Embryonic facial prominence (tissue), 1 donor: Measurements from ENCODE around the gene BBS1.
"Not testable (repeated sequence)": the region's sequence is repeated elsewhere in the genome, so short reads cannot be mapped to it uniquely, and the experiment has no call there.

Source experiments
- DNase-seq: peaks from one replicate; pipeline ENCODE4 v3.0.0-alpha.2; 2016; ENCODE audit errors: extremely low spot score

BBS1 gene

GRCh38 chr11:66510271-66510989 is at the start of gene BBS1:
Gene BBS1 (plus strand): TSS chr11:66510635. CDS start chr11:66510660, 25 bp downstream.
- peak; percentile 30 for DNase-seq

- DNase-seq: no peak
These were observed 48.4 kb upstream of the BBS1 start for GRCh38 chr11:66462010-66462409.

- no peak for DNase-seq
These were observed 47.5 kb upstream of the BBS1 start for GRCh38 chr11:66462911-66463310.

GRCh38 chr11:66464116-66464515 is 46.3 kb upstream of the BBS1 start:
- DNase-seq: not testable (repeated sequence)

GRCh38 chr11:66464916-66465315 is 45.5 kb upstream of the BBS1 start:
- no peak for DNase-seq

- DNase-seq: no peak
These were observed 44.8 kb upstream of the BBS1 start for GRCh38 chr11:66465373-66466224.

- peak; percentile 93 for DNase-seq
These were observed 44.0 kb upstream of the BBS1 start, which contains the start of gene PELI3 for GRCh38 chr11:66466225-66467033. Gene PELI3 (plus strand): TSS chr11:66466905. CDS start chr11:66468129, 1,224 bp downstream.

- no peak for DNase-seq
These were observed 43.3 kb upstream of the BBS1 start for GRCh38 chr11:66467034-66467659.

- no peak for DNase-seq
These were observed 42.7 kb upstream of the BBS1 start for GRCh38 chr11:66467756-66468155.

- DNase-seq: no peak
These were observed 41.7 kb upstream of the BBS1 start for GRCh38 chr11:66468691-66469090.

GRCh38 chr11:66469441-66469840 is 41.0 kb upstream of the BBS1 start:
- DNase-seq: no peak

- DNase-seq: no peak
These were observed 40.4 kb upstream of the BBS1 start for GRCh38 chr11:66470015-66470414.

- DNase-seq: no peak
These were observed 39.3 kb upstream of the BBS1 start for GRCh38 chr11:66471142-66471541.

- DNase-seq: no peak
These were observed 38.4 kb upstream of the BBS1 start for GRCh38 chr11:66472054-66472453.

- no peak for DNase-seq
These were observed 37.3 kb upstream of the BBS1 start for GRCh38 chr11:66473167-66473566.

- DNase-seq: no peak
These were observed 36.6 kb upstream of the BBS1 start for GRCh38 chr11:66473608-66474515.

GRCh38 chr11:66475349-66476172 is 34.9 kb upstream of the BBS1 start:
- DNase-seq: no peak

GRCh38 chr11:66476173-66476840 is 34.1 kb upstream of the BBS1 start:
- DNase-seq: no peak

GRCh38 chr11:66476841-66477251 is 33.6 kb upstream of the BBS1 start:
- DNase-seq: no peak
